ENCODE results near the gene ITPKB. TPM values are rescaled to one million over a fixed set of nuclear protein-coding genes. Genes with fewer than 3 reads are reported as not detected.

Gene ITPKB
- total and polyA plus RNA-seq, 9 donors: 10.2 to 32.4 (median 23.5) TPM

GRCh38 chr1:226647719-226648118, 91.4 kb downstream of the ITPKB start:
- no peak overlapping the region for H3K27ac ChIP-seq (ENCODE audit: low read length)
- H3K4me1 ChIP-seq (ENCODE audit: control insufficient read depth, insufficient read depth, low read length): peaks cover 47% of the 10 kb centered on the region
- peaks cover 46% of the 10 kb centered on the region for H3K36me3 ChIP-seq (ENCODE audit: control insufficient read depth, insufficient read depth, low read length)
- WGBS (ENCODE audit: insufficient coverage): 94% methylated on average over 6 of the region's 8 CpGs
- DNase-seq: no peak
- H3K4me3 ChIP-seq (ENCODE audit: low read length): no peak overlapping the region
- H3K27me3 ChIP-seq (ENCODE audit: control insufficient read depth, insufficient read depth, low read length): no peaks in the 10 kb centered on the region
- no peaks in the 10 kb centered on the region for H3K9me3 ChIP-seq (replicated peaks; ENCODE audit: control insufficient read depth, low read depth, low read length)

GRCh38 chr1:226646870-226647449, 92.1 kb downstream of the ITPKB start:
- Histone ChIP-seq H3K4me3 (ENCODE audit: low read length) (no peak overlapping the region), H3K4me1 (ENCODE audit: control insufficient read depth, insufficient read depth, low read length) (peaks cover 54% of the 10 kb centered on the region), H3K27me3 (ENCODE audit: control insufficient read depth, insufficient read depth, low read length) (no peaks in the 10 kb centered on the region), H3K27ac (ENCODE audit: low read length) (no peak overlapping the region), H3K36me3 (ENCODE audit: control insufficient read depth, insufficient read depth, low read length) (peaks cover 53% of the 10 kb centered on the region), H3K9me3 (replicated peaks; ENCODE audit: control insufficient read depth, low read depth, low read length) (no peaks in the 10 kb centered on the region)
- DNase-seq: no peak
- WGBS (ENCODE audit: insufficient coverage): 94% methylated on average over 13 of the region's 16 CpGs

GRCh38 chr1:226646026-226646869, 92.8 kb downstream of the ITPKB start:
- Histone ChIP-seq H3K27me3 (ENCODE audit: control insufficient read depth, insufficient read depth, low read length) (no peaks in the 10 kb centered on the region), H3K9me3 (replicated peaks; ENCODE audit: control insufficient read depth, low read depth, low read length) (no peaks in the 10 kb centered on the region), H3K4me3 (ENCODE audit: low read length) (no peak overlapping the region), H3K4me1 (ENCODE audit: control insufficient read depth, insufficient read depth, low read length) (peaks cover 61% of the 10 kb centered on the region), H3K36me3 (ENCODE audit: control insufficient read depth, insufficient read depth, low read length) (peaks cover 55% of the 10 kb centered on the region), H3K27ac (ENCODE audit: low read length) (no peak overlapping the region)
- DNase-seq: no peak
- 71% methylated on average over 16 of the region's 18 CpGs for WGBS (ENCODE audit: insufficient coverage)

GRCh38 chr1:226645279-226645976, 93.7 kb downstream of the ITPKB start:
- 93% methylated on average over 7 of the region's 10 CpGs for WGBS (ENCODE audit: insufficient coverage)
- no peak overlapping the region for H3K4me3 ChIP-seq (ENCODE audit: low read length)
- H3K36me3 ChIP-seq (ENCODE audit: control insufficient read depth, insufficient read depth, low read length): peaks cover 59% of the 10 kb centered on the region
- no peak overlapping the region for H3K27ac ChIP-seq (ENCODE audit: low read length)
- H3K9me3 ChIP-seq (replicated peaks; ENCODE audit: control insufficient read depth, low read depth, low read length): no peaks in the 10 kb centered on the region
- H3K4me1 ChIP-seq (ENCODE audit: control insufficient read depth, insufficient read depth, low read length): peaks cover 62% of the 10 kb centered on the region
- H3K27me3 ChIP-seq (ENCODE audit: control insufficient read depth, insufficient read depth, low read length): no peaks in the 10 kb centered on the region
- no peak for DNase-seq

- no peak for DNase-seq
- Histone ChIP-seq H3K4me1 (ENCODE audit: control insufficient read depth, insufficient read depth, low read length) (peaks cover 63% of the 10 kb centered on the region), H3K27me3 (ENCODE audit: control insufficient read depth, insufficient read depth, low read length) (no peaks in the 10 kb centered on the region), H3K27ac (ENCODE audit: low read length) (no peak overlapping the region), H3K4me3 (ENCODE audit: low read length) (no peak overlapping the region), H3K9me3 (replicated peaks; ENCODE audit: control insufficient read depth, low read depth, low read length) (no peaks in the 10 kb centered on the region), H3K36me3 (ENCODE audit: control insufficient read depth, insufficient read depth, low read length) (peaks cover 66% of the 10 kb centered on the region)
- 88% methylated on average over 8 of the region's 10 CpGs for WGBS (ENCODE audit: insufficient coverage)
Observed at GRCh38 chr1:226644541-226645176, 94.4 kb downstream of the ITPKB start.

GRCh38 chr1:226643611-226644540, 95.2 kb downstream of the ITPKB start:
- Histone ChIP-seq H3K27me3 (ENCODE audit: control insufficient read depth, insufficient read depth, low read length) (no peaks in the 10 kb centered on the region), H3K27ac (ENCODE audit: low read length) (no peak overlapping the region), H3K4me1 (ENCODE audit: control insufficient read depth, insufficient read depth, low read length) (peaks cover 68% of the 10 kb centered on the region), H3K4me3 (ENCODE audit: low read length) (no peak overlapping the region), H3K36me3 (ENCODE audit: control insufficient read depth, insufficient read depth, low read length) (peaks cover 69% of the 10 kb centered on the region), H3K9me3 (replicated peaks; ENCODE audit: control insufficient read depth, low read depth, low read length) (no peaks in the 10 kb centered on the region)
- 82% methylated on average over 8 of the region's 18 CpGs for WGBS (ENCODE audit: insufficient coverage)
- no peak for DNase-seq

GRCh38 chr1:226643177-226643576, 95.9 kb downstream of the ITPKB start:
- Histone ChIP-seq H3K27me3 (ENCODE audit: control insufficient read depth, insufficient read depth, low read length) (no peaks in the 10 kb centered on the region), H3K4me3 (ENCODE audit: low read length) (no peak overlapping the region), H3K9me3 (replicated peaks; ENCODE audit: control insufficient read depth, low read depth, low read length) (no peaks in the 10 kb centered on the region), H3K27ac (ENCODE audit: low read length) (no peak overlapping the region), H3K4me1 (ENCODE audit: control insufficient read depth, insufficient read depth, low read length) (peaks cover 74% of the 10 kb centered on the region), H3K36me3 (ENCODE audit: control insufficient read depth, insufficient read depth, low read length) (peaks cover 63% of the 10 kb centered on the region)
- DNase-seq: no peak
- WGBS (ENCODE audit: insufficient coverage): 60% methylated on average over 1 of the region's 9 CpGs

GRCh38 chr1:226642421-226642820, 96.7 kb downstream of the ITPKB start:
- H3K36me3 ChIP-seq (ENCODE audit: control insufficient read depth, insufficient read depth, low read length): peaks cover 58% of the 10 kb centered on the region

GRCh38 chr1:226641671-226642231, 97.3 kb downstream of the ITPKB start:
- no peak for DNase-seq
- Histone ChIP-seq H3K4me1 (ENCODE audit: control insufficient read depth, insufficient read depth, low read length) (peaks cover 87% of the 10 kb centered on the region), H3K36me3 (ENCODE audit: control insufficient read depth, insufficient read depth, low read length) (peaks cover 57% of the 10 kb centered on the region)

More at GRCh38 chr1:226642421-226642820, 96.7 kb downstream of the ITPKB start:
- DNase-seq: no peak
- Histone ChIP-seq H3K27ac (ENCODE audit: low read length) (no peak overlapping the region), H3K27me3 (ENCODE audit: control insufficient read depth, insufficient read depth, low read length) (no peaks in the 10 kb centered on the region), H3K9me3 (replicated peaks; ENCODE audit: control insufficient read depth, low read depth, low read length) (no peaks in the 10 kb centered on the region), H3K4me1 (ENCODE audit: control insufficient read depth, insufficient read depth, low read length) (peaks cover 82% of the 10 kb centered on the region), H3K4me3 (ENCODE audit: low read length) (no peak overlapping the region)
- 87% methylated on average over 6 of the region's 8 CpGs for WGBS (ENCODE audit: insufficient coverage)

More at GRCh38 chr1:226641671-226642231, 97.3 kb downstream of the ITPKB start:
- Histone ChIP-seq H3K9me3 (replicated peaks; ENCODE audit: control insufficient read depth, low read depth, low read length) (no peaks in the 10 kb centered on the region), H3K27ac (ENCODE audit: low read length) (peak overlapping the region; percentile 20), H3K27me3 (ENCODE audit: control insufficient read depth, insufficient read depth, low read length) (no peaks in the 10 kb centered on the region), H3K4me3 (ENCODE audit: low read length) (no peak overlapping the region)
- 90% methylated on average over 21 of the region's 23 CpGs for WGBS (ENCODE audit: insufficient coverage)
